Caco-2 (cell line): ENCODE measurements around the gene MYL12B. TPM values are rescaled to one million over a fixed set of nuclear protein-coding genes. Genes with fewer than 3 reads are reported as not detected.

ENCODE experiments used
- Bru-seq: library from RNA; stranded (reverse); fragments of 400-500 nt; gene quantifications from one replicate; lab custom pipeline; 2021; lab: Mats Ljungman, UMichigan
- BruChase-seq, 2 experiments: library from RNA; stranded (reverse); fragments of 400-500 nt; gene quantifications; one replicate each; lab custom pipeline; 2021; lab: Mats Ljungman, UMichigan
- BruUV-seq: library from RNA; stranded (reverse); fragments of 400-500 nt; replicated peaks from 2 replicates; lab custom pipeline; 2021; lab: Mats Ljungman, UMichigan
- CTCF ChIA-PET: fragments of 300-600 bp; sonication (Branson Sonifier 250); formaldehyde crosslinking; loops from one replicate; lab custom pipeline; 2022; ENCODE audit warnings: antibody characterized with exemption; lab: Charles Lee
- POLR2A ChIA-PET: fragments of 300-600 bp; sonication (Branson Sonifier 250); formaldehyde crosslinking; loops from one replicate; lab custom pipeline; 2022; ENCODE audit warnings: antibody characterized with exemption; lab: Charles Lee
- DNase-seq, 2 experiments: peaks; one replicate each; pipeline versions ENCODE4 v3.0.0 to v3.0.0-alpha.2; 2020 to 2022
- H3K27me3 ChIP-seq: replicated peaks from 2 replicates; pipeline ENCODE4 v1.6.0; 2011; ENCODE audit warnings: low read length; ENCODE audit not compliant: control insufficient read depth, insufficient read depth
- H3K36me3 ChIP-seq: 2 replicates; pipeline ENCODE4 v1.5.1; 2011; ENCODE audit warnings: low read length; ENCODE audit not compliant: control insufficient read depth, insufficient read depth
- H3K4me1 ChIP-seq: fragments of 250-450 bp; sonication (Bioruptor Pico); 2 replicates; pipeline ENCODE4 v1.5.1; 2020; ENCODE audit warnings: mild to moderate bottlenecking
- H3K4me3 ChIP-seq: 2 replicates; pipeline ENCODE4 v1.5.1; 2011; ENCODE audit warnings: low read depth, mild to moderate bottlenecking, control low read depth, low read length
- H3K9me3 ChIP-seq: fragments of 250-450 bp; sonication (Bioruptor Pico); 2 replicates; pipeline ENCODE4 v1.5.1; 2020; ENCODE audit warnings: mild to moderate bottlenecking, moderate library complexity
- H3K27ac Mint-ChIP-seq: one replicate; pipeline ENCODE4 v1.8.0; 2022; ENCODE audit warnings: mixed read lengths; ENCODE audit not compliant: unreplicated experiment
- H3K27me3 Mint-ChIP-seq: one replicate; pipeline ENCODE4 v1.8.0; 2022; ENCODE audit warnings: mixed read lengths; ENCODE audit not compliant: insufficient read depth, unreplicated experiment
- H3K36me3 Mint-ChIP-seq: one replicate; pipeline ENCODE4 v1.8.0; 2022; ENCODE audit warnings: mild to moderate bottlenecking, mixed read lengths; ENCODE audit not compliant: insufficient read depth, unreplicated experiment
- H3K4me1 Mint-ChIP-seq: one replicate; pipeline ENCODE4 v1.8.0; 2022; ENCODE audit warnings: low read depth, mixed read lengths; ENCODE audit not compliant: unreplicated experiment
- H3K4me3 Mint-ChIP-seq: one replicate; pipeline ENCODE4 v1.8.0; 2022; ENCODE audit warnings: mild to moderate bottlenecking, moderate library complexity, mixed read lengths; ENCODE audit not compliant: unreplicated experiment
- H3K9me3 Mint-ChIP-seq: one replicate; pipeline ENCODE4 v1.8.0; 2022; ENCODE audit warnings: mixed read lengths; ENCODE audit not compliant: unreplicated experiment
- CTCF ChIP-seq, 2 experiments: fragments of 200-600 bp in 1 of 2; IDR thresholded peaks; 1 replicate in 1 of 2; 2 replicates in 1 of 2; pipeline versions ENCODE4 v1.5.1 to v1.8.0; 2011 to 2022; ENCODE audit warnings: antibody characterized with exemption in 1 of 2, control low read depth in 1 of 2, inconsistent platforms in 1 of 2, low read depth in 1 of 2, low read length in 1 of 2, mild to moderate bottlenecking in 1 of 2, moderate library complexity in 1 of 2; ENCODE audit not compliant: insufficient read depth in 1 of 2, severe bottlenecking in 1 of 2, unreplicated experiment in 1 of 2
- intact Hi-C: fragments of 100-400 bp; cut with micrococcal nuclease; formaldehyde crosslinking; loops from one replicate; pipeline ENCODE4 v1.10.0; 2022; ENCODE audit not compliant: unreplicated experiment
- long read RNA-seq: library from polyadenylated mRNA; stranded (forward); transcript quantifications from one replicate; pipeline ENCODE4 v2.0.0, GENCODE V29; 2022
- total RNA-seq: library from RNA; stranded (reverse); gene quantifications from 2 replicates; pipeline ENCODE4 v1.2.3, GENCODE V29; 2022

Gene MYL12B
- total RNA-seq (457 and 467 TPM in 2 replicates), Bru-seq, nascent RNA (percentile 98 among the genes with signal in this experiment), BruChase-seq, experiment 1, labeled RNA remaining after a 2-hour chase (percentile 96 among the genes with signal in this experiment), BruChase-seq, experiment 2, labeled RNA remaining after a 6-hour chase (percentile 98 among the genes with signal in this experiment)
- long read RNA-seq, transcript MYL12B-202 (4 exons, 1,025 nt) = minor isoform, 16 of 1,337 reads
- long read RNA-seq, transcript MYL12B-201 (4 exons, 1,210 nt) = major isoform, 1,166 of 1,337 reads
- long read RNA-seq, transcript MYL12B-203 (4 exons, 1,249 nt) = minor isoform, 8 of 1,337 reads
- long read RNA-seq, partial matches to known transcripts = 142 of 1,337 reads
- long read RNA-seq, other reads (novel, unspliced or antisense) = 5 of 1,337 reads

GRCh38 chr18:3261373-3262233 lies at the start of gene MYL12B:
TSS of gene MYL12B (plus strand) at chr18:3262133. CDS start at chr18:3272899, 10,766 bp downstream.
- H3K4me3 Mint-ChIP-seq = peak within 1 kb of the TSS; percentile 84
- H3K36me3 ChIP-seq = peaks cover 4% of the 10 kb centered on the region
- no peaks in the 10 kb centered on the region for H3K9me3 Mint-ChIP-seq
- H3K27me3 Mint-ChIP-seq = no peaks in the 10 kb centered on the region
- ChIA-PET CTCF (no interaction called here), POLR2A (interaction anchor here (0.7 to 1.3 kb wide), 3 partner anchors 15 to 189 kb away, joined by 3 to 4 read pairs (median 3); no protein-coding TSS in a partner anchor)
- H3K36me3 Mint-ChIP-seq = peaks cover 65% of the 10 kb centered on the region
- H3K9me3 ChIP-seq = no peaks in the 10 kb centered on the region
- BruUV-seq = no TSS peak
- peaks cover 38% of the 10 kb centered on the region for H3K4me1 Mint-ChIP-seq
- peak within 1 kb of the TSS; percentile 97 for H3K4me3 ChIP-seq
- no peak for TF ChIP-seq CTCF (IDR thresholded peaks at IDR 0.05; ENCODE audit: insufficient read depth in 1 of 2, low read depth in 1 of 2, low read length in 1 of 2, severe bottlenecking in 1 of 2, unreplicated experiment in 1 of 2)
- peak within 1 kb of the TSS; percentile 99 for H3K27ac Mint-ChIP-seq
- intact Hi-C loops = loop anchor here (1.0 kb wide), 2 partner anchors 14 to 342 kb away; partner anchors contain the start of gene MYL12A
- peak; percentile 83 to 89 for DNase-seq
- H3K4me1 ChIP-seq = peaks cover 54% of the 10 kb centered on the region
- H3K27me3 ChIP-seq = no peaks in the 10 kb centered on the region

- peaks cover 16% of the 10 kb centered on the region for H3K4me1 Mint-ChIP-seq
- no peaks in the 10 kb centered on the region for H3K36me3 Mint-ChIP-seq
- H3K4me3 ChIP-seq = no peak overlapping the region
- H3K36me3 ChIP-seq = no peaks in the 10 kb centered on the region
- ChIA-PET POLR2A (no interaction called here), CTCF (no interaction called here)
- no peak overlapping the region for H3K4me3 Mint-ChIP-seq
- peaks cover 8% of the 10 kb centered on the region for H3K4me1 ChIP-seq
- H3K9me3 Mint-ChIP-seq = no peaks in the 10 kb centered on the region
- no peak for DNase-seq
- no peak overlapping the region for H3K27ac Mint-ChIP-seq
- no peaks in the 10 kb centered on the region for H3K27me3 ChIP-seq
- BruUV-seq = no TSS peak
- no peaks in the 10 kb centered on the region for H3K27me3 Mint-ChIP-seq
- no peaks in the 10 kb centered on the region for H3K9me3 ChIP-seq
- intact Hi-C loops = no loop called here
- no peak for TF ChIP-seq CTCF (IDR thresholded peaks at IDR 0.05; ENCODE audit: insufficient read depth in 1 of 2, low read depth in 1 of 2, low read length in 1 of 2, severe bottlenecking in 1 of 2, unreplicated experiment in 1 of 2)
Observed at GRCh38 chr18:3212657-3213056, 49.3 kb upstream of the MYL12B start.
